ENCODE data around the gene KLHL35.

The KLHL35 gene

DNA sequence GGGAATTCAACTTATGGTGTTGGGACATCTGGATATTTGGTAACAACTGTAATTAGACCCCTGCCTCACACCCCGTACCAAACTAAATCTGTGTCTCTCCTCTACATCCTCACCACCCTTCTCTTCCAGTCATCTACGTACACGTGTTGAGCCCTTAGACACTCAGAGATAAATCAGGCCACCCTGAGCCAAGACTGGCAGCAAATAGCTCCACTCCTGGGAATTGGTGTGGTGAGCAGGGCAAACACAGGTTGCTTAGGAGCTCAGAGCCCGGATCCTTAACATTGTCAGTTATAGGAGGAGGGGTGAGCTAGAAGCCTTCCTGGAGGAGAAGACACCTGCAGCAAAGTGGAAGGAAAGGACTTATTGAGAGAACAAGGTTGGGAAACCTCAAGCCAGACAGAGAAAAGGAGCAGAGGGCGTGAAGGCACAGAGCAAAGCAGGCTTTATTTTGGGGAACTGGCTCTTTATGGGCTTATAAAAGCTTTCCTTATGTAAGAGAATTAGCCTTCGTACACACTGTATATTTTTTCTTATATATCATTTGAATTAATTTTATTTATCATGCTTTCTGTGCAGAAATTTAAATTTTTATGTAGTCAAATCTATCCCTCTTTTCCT lies 36.9 kb upstream of the KLHL35 start:
- in situ Hi-C loops (cut with MboI; ENCODE audit: low sequenced_read_pairs) = no loop called here

GRCh38 chr11:75468534-75469340 lies 35.7 kb upstream of the KLHL35 start:
- in situ Hi-C loops (cut with MboI; ENCODE audit: low sequenced_read_pairs) = no loop called here

DNA sequence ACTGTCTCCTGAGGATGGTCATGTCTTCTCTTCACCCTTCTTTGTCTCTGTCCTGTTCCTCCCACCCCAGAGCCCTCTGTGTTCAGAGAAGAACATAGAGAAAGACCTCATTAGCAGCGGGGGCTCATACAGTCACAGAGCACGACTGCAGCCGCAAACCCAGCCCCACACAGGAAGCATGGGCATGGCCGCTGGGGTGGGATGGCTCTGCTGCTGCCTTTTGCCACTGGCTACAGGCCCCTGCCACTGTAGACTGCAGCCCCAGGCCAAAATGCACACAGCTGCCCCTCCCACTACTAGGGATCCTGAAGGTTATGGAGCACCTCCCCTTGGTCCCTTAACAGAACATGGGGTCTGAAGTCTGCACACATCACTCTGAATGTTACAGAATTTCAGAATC lies 34.9 kb upstream of the KLHL35 start:
- in situ Hi-C loops (cut with MboI; ENCODE audit: low sequenced_read_pairs) = no loop called here

DNA sequence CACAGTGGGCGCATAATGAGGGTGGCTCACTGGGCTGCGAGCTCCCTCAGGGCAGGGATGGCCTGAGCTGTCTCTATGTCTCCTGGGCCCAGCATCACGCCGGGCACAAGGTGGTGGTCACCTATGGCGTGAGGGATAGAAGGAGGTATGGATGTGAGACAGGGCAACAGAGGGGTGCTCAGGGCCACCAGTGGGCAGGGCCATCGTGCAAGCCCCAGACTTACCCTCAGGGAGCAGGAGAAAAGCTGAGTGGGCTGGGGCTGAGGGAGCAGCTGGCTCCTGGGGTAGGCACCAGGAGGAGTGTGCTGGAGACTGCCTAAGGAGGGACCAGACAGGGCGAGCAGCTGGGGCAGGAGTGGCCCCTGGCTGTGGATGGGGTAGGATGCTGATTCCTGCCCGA lies 34.3 kb upstream of the KLHL35 start:
- in situ Hi-C loops (cut with MboI; ENCODE audit: low sequenced_read_pairs) = no loop called here

DNA sequence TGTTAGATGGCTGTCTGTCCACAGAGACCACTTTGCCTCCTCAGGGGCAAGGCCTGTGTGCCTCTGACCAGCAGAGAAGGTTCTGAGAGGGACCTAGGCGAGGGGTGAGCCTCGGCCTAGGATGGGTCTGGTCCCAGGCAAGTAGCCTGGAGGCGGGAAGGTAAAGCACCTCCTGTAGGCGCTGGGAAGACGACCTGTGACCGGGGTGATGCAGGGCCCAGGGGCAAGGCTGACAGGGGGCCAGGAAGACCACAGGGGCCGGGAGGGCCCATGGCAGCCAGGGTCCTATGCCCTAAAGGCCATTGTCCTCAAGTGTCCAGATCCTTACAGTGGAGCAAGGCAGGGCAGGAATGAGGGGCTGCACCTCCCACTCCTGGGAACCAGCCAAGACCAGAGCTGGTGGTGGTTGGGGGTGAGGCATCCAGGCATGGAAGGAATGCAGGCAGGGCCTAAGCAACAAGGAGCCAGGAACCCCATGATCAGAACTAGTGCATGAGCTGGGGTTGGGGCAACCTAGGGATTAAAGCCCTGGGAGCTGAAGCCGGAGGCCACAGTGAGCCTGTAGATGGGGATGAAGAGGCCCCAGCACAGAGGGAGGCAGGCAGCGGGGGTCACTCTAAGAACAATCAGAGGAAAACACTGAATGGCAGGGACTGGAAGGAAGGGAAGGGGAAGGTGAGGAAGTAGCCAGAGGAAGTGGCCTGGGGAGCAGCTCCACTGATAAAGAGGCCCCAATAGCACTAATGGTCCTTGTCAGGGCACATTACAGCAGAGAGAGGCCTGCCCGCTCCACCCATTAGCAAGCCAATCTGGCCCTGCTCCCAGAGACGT lies 32.9 kb upstream of the KLHL35 start:
- in situ Hi-C loops (cut with MboI; ENCODE audit: low sequenced_read_pairs) = no loop called here

DNA sequence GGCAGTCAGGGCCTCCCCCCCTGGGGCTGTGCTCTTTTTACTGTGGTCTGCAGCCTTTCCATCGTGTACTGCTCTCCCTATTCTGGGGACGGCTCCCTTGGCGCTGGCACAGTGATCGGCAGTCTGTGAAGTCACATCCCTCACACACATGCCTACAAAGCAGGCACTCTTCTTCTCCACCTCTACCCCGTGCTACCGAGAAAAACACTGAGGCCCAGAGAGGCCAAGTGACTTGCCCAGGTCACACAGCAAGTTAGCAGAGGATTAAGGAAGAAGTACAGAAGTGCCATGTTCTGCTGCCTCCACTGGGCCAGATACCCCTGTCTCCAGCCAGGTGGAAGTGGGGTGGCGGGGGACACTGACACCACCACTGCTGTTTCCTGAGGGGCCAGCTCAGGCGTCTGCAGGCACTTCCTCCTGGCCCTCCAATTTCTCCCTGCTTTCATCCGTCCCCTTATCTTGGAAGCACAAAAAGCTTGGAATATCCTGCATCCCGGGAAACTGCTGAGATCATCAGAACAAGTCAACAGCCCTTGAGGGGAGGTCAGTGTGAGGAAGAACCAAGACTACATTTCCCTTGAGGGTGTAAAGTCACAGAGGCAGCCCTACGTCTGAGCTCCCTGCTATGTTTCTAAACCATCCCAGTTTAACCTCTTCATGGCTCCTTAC lies 30.2 kb upstream of the KLHL35 start:
- in situ Hi-C loops (cut with MboI; ENCODE audit: low sequenced_read_pairs) = no loop called here

- in situ Hi-C loops (cut with MboI; ENCODE audit: low sequenced_read_pairs) = no loop called here
Measured at GRCh38 chr11:75462117-75462653, 29.2 kb upstream of the KLHL35 start.

DNA sequence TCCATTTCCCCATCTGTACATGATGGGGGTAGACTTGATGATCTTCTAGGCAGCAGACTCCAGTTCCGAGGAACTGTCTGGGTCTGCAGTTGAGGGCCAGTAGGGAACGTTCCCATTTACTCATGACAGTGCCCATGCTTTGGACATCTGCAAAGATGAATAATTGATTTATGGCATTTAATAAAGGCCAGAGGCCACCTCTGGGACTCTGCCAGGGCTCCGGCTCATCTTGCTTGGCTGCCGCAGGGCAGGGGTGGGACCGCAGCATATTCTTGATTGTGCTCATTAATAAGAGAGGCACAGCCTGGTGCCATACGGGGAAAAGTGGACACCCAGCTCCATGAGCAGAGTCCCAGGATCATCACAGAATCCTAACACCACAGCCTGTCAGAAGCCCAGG lies 28.1 kb upstream of the KLHL35 start:
- in situ Hi-C loops (cut with MboI; ENCODE audit: low sequenced_read_pairs) = no loop called here

- in situ Hi-C loops (cut with MboI; ENCODE audit: low sequenced_read_pairs) = no loop called here
Measured at GRCh38 chr11:75456596-75457183, 23.7 kb upstream of the KLHL35 start.

- in situ Hi-C loops (cut with MboI; ENCODE audit: low sequenced_read_pairs) = no loop called here
Measured at GRCh38 chr11:75454987-75455386, 22.0 kb upstream of the KLHL35 start.

DNA sequence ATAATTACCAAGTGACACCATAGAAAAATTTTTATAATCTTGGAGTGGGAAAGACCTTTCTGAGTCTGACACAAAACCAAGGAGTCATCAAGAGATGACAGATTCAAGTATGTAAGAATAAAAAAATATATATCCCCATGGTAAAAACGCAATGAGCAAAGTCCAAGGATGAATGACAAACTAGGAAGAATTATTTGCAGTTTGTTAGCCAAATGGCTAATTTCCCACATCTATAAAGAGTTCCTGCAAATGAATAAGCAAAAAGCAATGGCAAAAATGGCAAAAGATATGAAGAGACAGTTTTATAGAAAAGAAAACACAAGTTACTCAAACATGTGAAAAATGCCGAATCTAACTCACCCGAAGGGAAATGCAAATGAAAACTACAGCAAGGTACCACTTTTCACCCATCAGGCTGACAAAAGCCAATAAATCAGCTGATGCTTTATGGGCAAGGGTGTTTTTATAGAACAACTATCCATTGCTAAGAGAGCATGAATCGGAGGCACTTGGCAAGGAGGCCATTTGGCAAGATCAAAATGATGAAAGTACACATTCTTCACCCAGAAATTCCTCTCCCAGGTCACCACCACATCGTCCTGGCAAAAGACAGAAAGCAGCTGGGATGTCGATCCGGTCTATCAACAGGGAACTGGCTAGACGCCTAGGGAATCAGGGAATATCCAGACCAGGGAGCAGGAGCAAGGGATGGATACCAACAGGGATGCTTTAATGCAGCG lies 21.1 kb upstream of the KLHL35 start:
- in situ Hi-C loops (cut with MboI; ENCODE audit: low sequenced_read_pairs) = no loop called here

GRCh38 chr11:75450826-75451821 lies 18.1 kb upstream of the KLHL35 start:
- in situ Hi-C loops (cut with MboI; ENCODE audit: low sequenced_read_pairs) = no loop called here

GRCh38 chr11:75450236-75450635 lies 17.2 kb upstream of the KLHL35 start:
- in situ Hi-C loops (cut with MboI; ENCODE audit: low sequenced_read_pairs) = no loop called here

- in situ Hi-C loops (cut with MboI; ENCODE audit: low sequenced_read_pairs) = no loop called here
Measured at GRCh38 chr11:75449776-75450175, 16.8 kb upstream of the KLHL35 start.

DNA sequence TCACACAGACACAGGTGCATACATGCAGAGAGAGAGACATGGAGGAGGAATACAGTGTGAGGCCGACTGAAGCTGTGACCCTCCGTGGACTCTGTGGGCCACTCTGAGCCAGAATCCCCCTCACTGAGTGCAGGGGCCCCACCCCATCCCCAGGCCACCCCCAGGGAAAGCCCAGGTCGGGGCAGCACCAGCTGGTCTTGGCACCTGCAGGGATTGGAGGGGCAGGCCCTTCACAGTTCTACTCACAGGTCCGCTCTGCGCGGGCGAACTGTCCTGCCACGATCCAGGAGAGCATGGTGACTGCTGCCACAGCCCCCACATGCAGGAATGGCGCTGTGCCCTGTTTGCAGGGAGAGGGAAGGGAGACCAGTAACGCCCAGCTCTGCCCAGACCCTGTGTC lies 16.3 kb upstream of the KLHL35 start:
- in situ Hi-C loops (cut with MboI; ENCODE audit: low sequenced_read_pairs) = no loop called here

DNA sequence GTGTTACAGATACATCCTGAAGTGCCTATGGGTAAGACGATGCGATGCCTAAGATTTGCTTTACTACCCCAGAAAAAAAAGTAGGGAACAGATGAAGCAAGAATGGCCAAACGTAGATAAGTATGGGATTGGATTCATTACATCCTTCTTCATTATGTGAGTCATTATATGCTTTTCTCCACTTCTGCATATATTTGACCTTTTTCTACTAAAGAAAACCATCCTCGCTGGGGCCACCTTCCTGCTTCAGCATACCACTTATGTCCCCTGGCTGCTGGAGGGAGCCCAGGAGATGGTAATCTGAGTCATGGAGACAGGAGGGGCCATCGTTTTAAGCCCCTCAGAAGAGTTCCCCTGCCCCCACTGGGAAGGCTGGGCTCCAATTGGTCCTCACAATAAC lies 14.4 kb upstream of the KLHL35 start:
- in situ Hi-C loops (cut with MboI; ENCODE audit: low sequenced_read_pairs) = no loop called here

DNA sequence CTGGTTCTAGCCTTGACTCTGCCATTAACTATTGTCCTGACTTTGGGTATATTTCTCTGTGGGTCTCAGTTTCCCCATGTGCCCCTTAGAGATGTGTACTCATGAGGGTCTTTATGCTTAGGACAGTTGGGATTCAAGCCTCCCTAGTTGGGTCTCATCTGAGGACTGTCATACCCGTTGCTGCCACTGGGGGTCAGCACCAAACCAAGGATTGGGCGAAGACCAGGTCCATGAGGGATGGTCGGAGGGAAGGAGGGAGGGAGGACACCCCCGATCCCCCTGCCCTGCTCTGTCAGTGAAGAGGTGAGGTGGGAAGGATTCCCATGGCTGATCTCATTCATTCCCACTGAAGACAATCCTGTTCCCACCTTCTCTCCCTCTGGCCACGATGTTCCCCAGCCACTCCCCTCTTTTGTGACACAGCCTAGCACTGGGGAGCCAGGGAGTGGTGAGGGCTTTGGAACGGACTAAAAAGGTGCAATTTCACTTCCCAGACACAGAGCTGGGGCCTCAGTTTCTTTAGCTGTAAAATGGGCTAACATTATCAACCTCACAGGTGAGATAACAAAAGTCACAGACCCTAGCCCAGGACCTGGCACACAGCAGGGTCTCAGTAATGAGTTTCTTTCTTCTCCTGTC lies 12.4 kb upstream of the KLHL35 start:
- in situ Hi-C loops (cut with MboI; ENCODE audit: low sequenced_read_pairs) = no loop called here

DNA sequence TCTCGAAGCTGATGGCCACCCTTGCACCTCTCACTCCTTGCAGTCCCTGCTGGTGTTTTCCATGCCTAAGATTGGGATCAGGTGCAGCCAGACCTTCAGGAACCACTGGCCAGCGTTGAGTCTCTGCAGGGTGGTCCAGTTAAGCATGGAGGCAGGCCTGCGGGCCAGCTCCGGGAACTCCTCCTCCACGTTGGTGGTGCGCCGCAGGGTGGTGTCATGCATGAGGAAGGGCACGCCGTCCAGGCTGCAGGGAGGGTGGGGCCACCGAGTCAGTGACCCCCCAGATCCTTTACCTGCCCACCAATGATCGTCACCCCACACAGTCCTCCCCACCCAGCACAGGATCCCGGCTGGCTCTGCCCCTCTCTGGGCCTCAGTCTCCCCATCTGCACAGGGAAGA lies 10.0 kb upstream of the KLHL35 start:
- in situ Hi-C loops (cut with MboI; ENCODE audit: low sequenced_read_pairs) = no loop called here

All from HL-60/S4 (cell line).